Stimulated activated naive CD4-positive, alpha-beta T cell treated with Interleukin-2 at 50 U/mL for 16 hours (primary cell): ENCODE data around the gene FNDC7.
A peak's percentile ranks its signal among the peaks of the same experiment; 100 is the strongest.
"Not testable (repeated sequence)": the region's sequence is repeated elsewhere in the genome, so short reads cannot be mapped to it uniquely, and the experiment has no call there.

Experiments
- DNase-seq: peaks from one replicate; lab custom pipeline; 2025; lab: John Stamatoyannopoulos, UW

FNDC7 gene

DNA sequence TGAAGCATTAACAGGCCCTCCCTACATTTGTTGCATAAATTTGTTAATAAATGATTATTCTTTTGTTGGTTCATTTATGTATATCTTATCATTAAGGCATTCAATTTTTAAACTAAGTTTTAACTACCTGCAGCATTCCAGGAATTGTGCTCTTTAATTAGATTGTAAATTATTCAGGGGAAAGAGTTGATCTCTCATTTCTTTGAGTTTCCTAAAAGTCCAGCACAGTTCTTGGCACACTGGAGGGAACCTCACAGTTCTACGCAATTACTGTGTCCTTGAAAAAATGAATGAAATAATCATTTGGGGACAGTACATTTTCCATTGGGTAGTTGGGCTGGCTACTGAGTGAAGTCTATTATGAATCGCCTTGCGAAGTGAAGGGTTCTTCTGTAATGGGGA, 33.3 kb downstream of the FNDC7 start:
- DNase-seq = no peak

DNA sequence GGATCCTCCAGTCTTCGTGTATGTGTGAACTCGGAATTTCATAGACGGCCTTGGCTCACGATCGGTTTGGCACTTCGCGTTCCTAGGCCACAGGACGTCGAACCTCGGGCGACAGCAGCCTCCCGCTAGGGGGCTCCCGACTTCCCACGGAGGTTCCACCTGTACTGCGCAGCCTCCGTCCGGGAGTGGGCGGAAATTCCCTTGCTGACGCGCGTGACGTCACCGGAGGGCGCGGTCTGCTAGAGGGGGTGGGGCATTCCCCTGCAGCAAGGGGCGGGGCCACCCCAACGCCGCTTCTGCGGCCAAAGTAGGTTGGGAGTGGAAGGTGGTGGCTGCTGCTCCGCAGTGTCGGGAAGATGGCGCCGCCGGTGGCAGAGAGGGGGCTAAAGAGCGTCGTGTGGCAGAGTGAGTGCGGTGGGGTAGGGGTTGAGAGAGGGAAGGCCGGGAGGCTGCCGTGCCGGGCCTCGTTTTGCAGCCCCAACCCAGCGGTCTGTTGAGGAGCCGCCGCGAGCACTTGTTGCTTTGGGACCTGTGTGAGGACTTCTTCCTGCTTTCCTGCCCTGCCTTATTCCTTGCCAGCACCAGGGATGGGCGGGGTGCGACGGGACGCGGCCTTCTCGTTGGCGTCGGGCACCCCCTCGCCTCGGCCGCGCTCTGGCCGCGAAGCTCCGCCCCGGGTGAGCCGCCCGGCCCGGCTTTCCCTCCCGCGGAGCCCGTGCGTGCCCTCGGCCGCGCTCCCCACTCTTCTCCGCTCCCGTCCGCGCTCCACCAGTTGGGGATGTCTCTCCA, 33.9 kb downstream of the FNDC7 start, which contains the start of gene STXBP3:
TSS of gene STXBP3 (plus strand) at position 293 of the 789 bp plus-strand sequence. CDS start at position 357, 64 bp downstream.
- peak; percentile 98 for DNase-seq

DNA sequence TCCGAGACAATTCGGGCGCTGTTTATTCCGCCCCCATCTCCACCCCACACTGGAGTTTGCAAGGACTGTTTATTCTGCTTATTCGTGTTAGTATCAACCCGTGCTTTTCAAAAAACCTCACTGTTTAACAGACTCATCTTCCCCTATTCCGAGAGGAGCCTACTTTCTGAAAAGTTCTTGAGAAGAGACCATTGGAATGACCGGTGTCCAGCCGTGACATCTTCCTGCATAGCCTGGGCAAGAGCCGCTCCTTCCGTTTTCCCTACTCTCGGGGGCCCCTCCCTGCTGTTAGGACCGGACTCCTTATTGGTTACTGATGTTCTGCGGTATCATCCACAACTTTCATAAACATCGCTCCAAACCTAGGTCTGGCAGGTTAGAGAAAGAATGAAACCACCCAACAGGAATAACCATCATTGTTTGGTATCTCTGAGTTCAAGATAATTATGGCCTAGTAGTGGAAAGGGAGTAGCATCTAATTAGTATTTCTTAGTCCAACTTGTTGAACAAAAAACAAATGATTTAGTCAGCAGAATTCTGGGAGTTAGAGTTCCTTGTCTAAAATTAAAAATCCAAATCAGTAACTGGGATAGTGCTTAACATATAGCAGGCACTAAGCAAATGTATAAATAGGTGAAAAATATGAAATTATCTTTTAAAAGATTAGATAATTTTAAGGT, 34.6 kb downstream of the FNDC7 start:
- DNase-seq = peak; percentile 20

DNA sequence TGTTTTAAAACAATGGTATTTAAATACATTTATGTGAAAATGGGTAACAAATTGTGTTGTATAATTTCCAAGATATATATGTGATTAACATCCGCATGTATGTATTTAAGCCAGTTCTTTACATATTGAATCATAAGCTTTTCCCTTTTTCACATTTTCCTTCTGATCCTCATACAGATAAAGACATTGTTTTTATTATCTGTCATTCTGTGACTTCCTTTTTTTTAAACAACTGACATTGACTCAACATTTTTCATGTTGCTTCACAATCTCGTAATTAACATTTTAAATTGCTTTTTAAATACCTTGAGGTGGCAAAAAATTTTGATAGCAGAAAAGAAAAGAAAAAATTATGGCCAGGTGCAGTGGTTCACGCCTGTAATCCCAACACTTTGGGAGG, 35.2 kb downstream of the FNDC7 start:
- DNase-seq = no peak

DNA sequence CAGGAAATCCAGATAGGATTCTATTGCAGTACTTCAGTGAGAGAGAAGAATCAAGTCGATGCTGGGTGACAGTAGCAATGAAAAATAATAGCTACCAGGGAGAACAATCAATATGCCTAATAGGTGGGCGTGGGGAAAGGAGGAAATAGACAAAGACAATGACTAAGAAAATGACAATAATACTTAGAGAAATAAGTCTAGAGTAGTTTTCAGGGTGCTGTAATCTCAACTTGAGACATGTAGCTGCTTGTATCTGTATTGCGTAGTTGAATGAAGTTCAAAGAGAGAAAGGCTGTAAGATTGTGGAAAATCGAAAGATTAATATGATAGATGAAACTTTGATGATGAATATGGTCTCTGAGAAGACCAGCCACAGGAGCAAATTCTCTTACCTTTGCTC, 36.4 kb downstream of the FNDC7 start:
- DNase-seq = no peak

DNA sequence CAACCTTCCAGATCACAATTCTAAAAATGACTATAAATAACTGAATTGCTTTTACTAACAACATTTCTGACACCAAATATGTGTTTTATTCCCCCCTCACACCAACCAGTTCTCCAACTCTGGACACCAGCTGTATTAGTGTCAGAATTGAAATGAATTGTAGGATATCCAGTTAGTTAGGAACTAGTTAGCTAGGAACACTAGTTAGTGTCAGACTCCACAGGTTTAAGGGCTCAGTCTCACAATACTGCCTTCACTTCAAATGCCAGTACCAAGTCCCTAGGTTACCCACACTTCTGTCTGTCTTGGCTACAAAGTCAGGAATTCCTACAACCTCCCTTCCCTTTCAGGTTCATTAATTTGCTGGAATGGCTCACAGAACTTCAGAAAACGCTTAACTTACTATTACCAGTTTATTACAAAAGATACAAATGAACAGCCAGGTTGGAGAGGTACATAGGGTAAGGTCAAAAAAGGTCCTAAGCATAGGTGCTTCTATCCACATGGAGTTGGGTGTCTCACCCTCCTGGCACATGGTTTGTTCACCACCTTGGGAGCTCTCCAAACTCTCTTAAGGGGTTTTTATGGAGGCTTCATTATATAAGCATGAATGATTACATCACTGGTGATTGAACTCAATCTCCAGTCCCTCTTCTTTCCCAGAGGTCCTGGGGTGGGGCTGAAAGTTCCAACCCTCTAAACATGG, 37.9 kb downstream of the FNDC7 start:
- no peak for DNase-seq

DNA sequence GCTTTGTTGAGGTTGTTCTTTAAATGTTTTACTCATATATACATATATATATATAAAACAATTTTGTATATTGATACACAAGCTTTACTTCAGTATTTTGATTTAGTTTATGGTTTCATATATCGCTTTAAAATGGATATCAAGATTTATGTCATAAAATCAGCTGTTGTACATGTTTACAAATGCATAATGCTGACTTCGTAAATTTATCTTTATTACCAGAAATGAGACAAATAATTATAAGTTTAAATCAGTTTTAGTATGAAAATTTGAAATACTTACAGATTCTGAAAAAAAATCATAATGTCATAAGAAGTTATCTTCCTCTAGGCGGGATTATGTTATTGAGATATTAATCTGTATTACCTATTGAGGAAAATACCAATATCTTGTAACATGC, 40.7 kb downstream of the FNDC7 start:
- no peak for DNase-seq

DNA sequence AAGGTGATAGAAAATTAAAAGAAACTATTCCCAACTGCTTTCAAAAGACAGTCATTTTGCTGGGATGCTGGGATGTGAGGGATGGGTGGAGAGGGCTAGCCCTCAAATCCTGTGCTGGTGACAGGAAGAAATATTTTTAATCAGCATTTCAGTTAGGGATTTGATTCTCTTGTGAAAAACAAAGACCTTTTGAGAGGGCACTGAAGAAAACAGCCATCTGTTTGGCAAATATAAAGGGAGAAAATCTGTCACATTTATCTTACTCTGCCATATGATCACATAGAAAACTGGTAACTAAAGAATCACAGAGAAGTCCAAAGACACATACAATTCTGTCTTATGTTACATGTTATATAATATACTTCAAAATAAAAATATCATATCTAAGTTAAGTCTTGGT, 46.1 kb downstream of the FNDC7 start:
- DNase-seq = no peak

DNA sequence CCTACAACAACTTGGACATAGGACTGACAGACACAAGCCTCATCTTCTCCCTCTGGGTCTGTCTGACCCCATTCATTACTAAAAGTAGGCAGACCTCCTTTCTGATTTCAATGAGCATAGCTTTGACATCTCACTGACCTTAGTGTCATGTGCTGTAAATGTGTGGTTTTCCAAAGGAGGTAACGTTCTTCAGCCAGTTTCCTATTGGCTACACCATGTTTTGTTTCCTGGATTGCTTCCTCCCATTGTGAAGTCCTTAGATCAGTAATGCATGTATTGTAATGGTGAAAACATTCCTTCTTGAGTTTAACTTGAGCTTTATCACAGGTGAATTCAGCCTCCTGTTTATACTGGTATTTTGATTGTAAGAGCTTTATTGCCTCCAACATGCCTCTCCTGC, 54.4 kb downstream of the FNDC7 start:
- DNase-seq = no peak

DNA sequence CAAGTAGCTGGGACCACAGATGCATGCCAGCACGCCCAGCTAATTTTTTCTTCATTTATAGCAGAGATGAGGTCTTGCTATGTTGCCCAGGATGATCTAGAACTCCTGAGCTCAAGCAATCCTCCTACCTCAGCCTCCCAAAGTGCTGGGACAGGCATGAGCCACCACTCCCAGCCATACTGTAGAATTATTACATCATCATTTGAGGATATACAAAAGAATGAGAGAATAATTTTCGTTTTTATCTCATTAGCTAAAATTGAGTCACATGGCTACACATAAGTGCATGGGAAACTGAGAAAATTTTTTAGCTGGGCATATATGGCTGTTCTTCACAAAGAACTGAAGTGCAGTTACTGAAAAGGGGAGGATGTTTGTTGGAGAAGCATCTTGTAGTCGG, 55.0 kb downstream of the FNDC7 start:
- no peak for DNase-seq

DNA sequence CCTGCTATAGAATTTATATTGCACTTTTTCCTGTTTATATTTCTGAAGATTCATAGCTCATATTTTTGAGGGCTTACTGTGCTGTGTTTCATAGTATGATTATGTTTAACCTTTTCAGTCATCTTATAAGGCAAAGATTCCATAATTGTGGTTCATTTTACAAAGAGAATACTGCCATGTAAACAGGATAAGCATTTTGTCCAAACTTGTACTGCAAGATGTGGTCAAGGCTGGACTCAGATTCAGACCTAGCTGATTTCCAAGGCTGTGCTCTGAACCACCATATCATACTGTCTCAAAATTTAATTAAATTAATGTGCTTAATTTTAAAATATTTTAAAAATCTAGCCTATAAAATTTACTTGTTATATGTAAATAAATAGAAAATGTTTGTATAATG, 65.1 kb downstream of the FNDC7 start:
- DNase-seq = no peak

DNA sequence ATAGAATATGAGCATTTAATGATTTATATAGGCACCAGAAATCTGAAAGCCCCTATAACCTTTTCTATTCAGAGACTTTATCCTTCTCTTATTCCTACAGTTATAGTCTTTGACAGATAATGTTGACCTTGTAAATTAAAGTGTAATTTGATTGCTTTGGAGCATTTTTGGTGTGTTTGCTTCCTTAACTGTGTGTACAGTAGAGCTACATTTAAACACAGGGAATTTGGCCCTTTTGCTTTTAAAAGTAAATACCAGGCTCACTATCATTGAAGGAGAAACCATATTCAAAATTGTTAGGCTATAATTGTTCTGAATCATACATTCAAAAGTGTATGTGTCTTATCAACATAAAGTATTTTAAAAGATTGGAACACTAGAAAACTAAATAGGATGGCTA, 66.7 kb downstream of the FNDC7 start:
- no peak for DNase-seq

DNA sequence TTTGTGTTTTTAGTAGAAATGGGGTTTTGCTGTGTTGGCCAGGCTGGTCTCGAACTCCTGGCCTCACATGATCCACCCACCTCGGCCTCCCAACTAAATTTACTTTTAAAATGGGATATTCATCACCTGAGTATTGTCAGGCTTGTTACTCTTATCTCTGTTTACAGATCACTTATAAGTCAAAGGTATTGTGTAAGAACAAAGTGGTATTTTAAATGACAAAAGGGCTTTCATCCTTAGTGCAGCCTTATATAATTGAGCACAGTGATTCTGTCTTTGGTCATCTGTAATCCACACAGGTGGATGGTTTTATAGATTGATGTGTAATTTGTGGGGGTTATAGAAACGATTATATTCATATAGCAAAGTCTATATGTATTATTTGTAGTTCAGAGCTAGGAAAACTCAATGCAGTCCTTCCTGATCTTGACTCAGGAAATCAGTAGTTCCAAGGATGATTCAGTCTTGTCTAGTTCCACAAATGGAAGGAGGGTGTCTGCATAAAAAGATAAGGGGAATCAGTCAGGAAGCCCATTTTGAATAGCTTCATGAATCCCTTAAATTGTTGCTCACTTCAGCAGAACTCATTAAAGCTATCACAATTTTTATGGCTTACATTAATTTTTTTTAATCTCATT, 68.3 kb downstream of the FNDC7 start:
- DNase-seq = no peak

DNA sequence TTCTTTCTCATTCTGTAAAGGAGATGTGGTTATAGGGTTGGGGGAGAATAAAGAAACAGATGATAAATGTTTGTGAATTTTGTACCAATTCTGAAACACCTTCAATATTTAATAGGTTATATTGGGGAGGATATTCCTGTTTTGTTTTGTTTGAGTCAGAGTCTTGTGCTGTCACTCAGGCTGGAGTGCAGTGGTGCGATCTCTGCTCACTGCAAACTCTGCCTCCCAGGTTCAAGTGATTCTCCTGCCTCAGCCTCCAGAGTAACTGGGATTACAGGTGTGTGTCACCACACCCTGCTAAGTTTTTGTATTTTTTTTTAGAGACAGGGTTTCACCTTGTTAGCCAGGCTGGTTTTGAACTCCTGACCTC, 68.9 kb downstream of the FNDC7 start:
- not testable (repeated sequence) for DNase-seq

DNA sequence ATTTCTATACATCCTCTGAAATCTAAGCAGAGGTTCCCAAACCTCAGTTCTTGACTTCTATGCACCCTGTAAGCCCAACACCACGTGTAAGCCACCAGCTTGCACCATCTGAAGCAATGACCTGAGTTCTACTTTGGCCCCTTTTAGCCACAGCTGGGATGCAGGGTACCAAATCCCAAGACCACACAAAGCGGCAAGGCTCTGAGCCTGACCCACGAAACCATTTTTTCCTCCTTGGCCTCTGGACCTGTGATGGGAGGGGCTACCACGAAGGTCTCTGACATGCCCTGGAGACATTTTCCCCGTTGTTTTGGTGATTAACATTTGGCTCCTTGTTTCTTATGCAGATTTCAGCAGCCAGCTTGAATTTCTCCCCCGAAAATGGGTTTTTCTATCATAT, 72.6 kb downstream of the FNDC7 start:
- DNase-seq = no peak

DNA sequence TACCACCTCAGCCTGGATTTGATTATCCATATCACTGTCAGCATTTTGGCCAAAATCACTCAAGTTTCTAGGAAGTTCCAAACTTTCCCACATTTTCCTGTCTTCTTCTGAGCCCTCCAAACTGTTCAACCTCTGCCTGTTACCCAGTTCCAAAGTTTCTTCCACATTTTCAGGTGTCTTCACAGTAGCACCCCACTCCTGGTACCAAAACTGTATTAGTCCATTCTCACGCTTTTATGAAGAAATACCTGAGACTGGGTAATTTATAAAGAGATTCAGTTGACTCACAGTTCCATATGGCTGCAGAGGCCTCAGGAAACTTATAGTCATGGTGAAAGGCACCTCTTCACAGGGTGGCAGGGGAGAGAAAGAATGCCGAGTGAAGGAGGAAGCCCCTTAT, 73.2 kb downstream of the FNDC7 start:
- no peak for DNase-seq

DNA sequence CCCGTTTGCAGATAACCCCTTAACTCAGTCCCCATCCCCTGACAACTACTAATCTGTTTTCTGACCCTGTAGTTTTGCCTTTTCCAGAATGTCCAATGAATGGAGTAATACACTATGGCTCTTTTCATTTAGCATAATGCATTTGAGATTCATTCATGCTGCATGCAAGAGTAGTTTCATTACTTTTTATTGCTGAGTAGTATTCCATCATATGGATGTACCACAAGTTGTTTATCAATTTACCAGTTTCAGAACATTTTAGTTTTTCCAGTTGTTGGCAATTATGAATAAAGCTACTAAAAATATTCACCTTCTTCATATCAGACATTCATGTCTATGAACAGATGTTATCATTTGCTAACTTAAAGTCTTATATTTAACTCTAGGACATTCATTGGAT, 79.1 kb downstream of the FNDC7 start:
- no peak for DNase-seq
